GM21529 (cell line): Measurements from ENCODE around the gene HS6ST3.
A peak's percentile ranks its signal among the peaks of the same experiment; 100 is the strongest.

Experiments used
- ATAC-seq: cut with Tn5 transposase; IDR thresholded peaks from one replicate; pipeline ENCODE4 v1.9.1; 2021; ENCODE audit not compliant: unreplicated experiment

HS6ST3 gene

DNA sequence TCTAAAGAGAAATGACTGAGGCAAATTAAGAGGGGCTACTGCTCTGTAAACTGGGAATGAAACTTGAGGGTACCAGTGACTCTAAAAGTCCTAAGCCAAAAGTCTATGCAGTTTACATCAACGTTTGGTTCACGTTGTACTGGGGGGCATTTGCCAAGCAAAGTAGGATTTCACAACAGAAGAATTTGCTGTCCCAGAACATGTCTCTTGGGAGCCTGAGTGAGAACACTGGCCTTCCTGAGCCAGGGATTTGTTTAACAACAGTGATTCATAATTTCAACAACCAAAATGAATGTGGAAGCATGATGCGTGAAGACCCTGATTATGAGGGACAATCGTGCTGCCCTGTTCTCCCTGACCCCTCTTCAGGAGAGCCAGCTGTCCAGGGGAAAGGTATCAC, 726.4 kb downstream of the HS6ST3 start:
- no peak for ATAC-seq

GRCh38 chr13:96816874-96817273, 727.0 kb downstream of the HS6ST3 start:
- ATAC-seq, result no peak

DNA sequence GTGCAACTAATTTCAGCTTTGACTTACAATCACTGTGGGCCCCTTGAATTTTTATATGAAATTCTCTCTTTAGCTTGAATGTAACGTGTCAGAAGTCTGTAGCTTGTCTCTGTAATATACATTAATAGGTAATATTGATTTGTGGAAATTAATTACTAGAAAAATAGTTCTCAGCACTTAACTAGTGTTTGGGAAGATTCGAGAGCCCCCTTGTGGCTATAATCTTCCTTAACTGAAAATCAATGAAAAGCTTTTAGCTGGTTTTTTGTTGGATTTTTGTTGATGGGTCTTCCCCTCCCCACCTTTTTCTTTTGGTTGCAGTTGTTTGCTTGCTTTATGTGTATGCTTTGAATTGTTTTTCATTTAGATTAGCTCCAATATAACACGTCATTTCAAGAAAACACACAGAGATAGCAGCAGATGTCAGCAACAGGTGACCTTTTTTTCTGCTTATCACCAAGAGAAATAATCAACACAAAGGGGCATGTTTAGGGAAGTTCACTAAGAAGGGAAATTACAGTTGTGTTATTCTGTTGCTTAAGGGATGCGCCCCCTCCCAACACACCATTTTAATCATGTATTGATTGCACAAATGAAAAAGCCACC, 727.5 kb downstream of the HS6ST3 start:
- ATAC-seq, result no peak

GRCh38 chr13:96819375-96819774, 729.5 kb downstream of the HS6ST3 start:
- ATAC-seq, result no peak

DNA sequence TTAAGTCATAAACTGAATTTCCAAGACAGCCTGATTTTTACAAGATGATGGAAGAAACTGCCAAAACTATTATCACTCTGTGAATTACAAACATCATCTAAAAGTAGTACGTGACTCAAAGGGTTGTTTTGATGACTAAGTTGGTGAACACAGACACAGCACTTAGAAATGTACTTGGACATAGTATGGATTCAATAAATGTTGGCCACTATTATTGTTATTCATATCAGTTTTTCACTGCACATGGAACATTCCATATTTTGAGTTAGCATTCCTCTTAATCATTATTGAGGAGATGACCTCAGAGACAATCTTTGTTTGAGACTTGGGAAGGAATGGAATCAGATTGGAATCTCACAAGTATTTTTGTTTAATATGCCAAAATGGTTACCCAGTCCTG, 731.5 kb downstream of the HS6ST3 start:
- ATAC-seq, result no peak

DNA sequence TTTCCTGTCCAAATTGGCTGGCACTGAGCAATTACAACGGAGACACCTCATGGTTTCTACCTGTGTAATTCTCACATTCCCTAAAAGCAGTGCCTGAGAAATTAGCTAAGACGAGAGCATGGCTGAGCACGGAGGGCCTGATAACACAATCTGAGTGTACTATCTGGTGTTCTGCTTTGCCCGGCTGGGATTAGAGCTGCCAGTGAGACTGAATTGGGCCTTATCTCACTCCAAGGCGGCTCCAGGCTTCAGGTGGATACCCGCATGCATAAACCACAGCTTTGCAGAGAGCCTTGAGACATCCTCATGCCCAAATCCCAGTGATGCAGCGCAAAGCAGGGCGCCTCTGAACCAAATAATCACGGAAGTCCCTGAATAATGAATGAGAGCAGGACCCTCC, 732.1 kb downstream of the HS6ST3 start:
- ATAC-seq, result no peak

- ATAC-seq, result peak; percentile 53
Observed at GRCh38 chr13:96822895-96823294, 733.0 kb downstream of the HS6ST3 start.

DNA sequence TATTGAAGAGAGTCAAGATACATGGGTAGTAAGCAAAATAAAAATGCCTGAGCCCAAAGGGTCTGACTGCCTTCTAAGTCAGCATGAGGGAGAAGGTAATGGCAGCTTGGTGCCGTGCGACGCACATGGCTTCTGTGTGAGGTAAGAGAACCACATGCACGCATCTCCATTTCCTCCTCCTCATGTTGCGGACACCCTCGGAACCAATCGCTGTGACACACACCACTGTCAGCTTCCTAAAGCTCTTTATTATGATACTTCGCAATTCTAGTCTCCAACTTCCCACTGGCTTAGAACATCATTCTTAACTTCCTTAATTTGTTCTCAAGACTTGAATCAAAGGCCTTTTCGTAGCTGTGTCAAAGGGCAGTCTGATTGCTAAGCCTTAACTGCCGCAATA, 734.2 kb downstream of the HS6ST3 start:
- no peak for ATAC-seq

GRCh38 chr13:96825653-96826052, 735.7 kb downstream of the HS6ST3 start:
- ATAC-seq, result no peak

DNA sequence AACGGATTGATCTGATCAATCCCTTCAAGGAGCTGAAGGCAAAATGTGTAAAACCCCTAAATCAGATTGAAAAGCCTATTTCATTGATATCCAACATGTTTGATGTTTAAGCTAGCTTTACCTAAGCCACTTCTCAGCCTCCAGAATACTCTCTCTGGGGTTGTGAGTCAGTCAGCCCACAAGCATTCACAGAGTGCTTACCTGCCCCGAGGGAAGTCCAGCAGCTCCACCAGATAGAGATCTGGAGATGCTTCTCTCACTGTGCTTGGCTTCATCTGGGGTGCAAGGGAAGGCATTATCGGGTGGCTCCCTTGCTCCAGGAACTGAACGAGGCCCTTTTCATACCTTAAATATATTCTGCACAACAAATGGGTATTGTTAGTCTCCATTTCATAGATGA, 744.7 kb downstream of the HS6ST3 start:
- no peak for ATAC-seq

DNA sequence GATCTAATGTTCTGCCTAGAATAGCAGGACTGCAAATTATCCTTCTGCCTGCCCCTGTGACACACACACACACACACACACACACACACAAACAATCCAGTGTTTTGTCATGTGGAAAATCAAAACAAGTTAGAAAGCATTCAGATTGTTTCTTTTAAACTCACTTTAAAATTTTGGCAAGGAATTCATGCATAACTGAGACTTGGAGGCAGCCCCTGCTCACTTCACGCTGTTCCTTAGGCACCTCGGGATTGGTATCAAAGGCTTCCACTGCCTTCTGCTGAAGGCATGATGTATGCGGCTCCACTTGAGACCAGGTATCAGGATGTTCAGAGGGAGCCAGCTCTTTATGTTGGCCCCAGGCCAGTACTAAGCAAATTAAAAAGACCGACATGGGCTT, 745.6 kb downstream of the HS6ST3 start:
- no peak for ATAC-seq

DNA sequence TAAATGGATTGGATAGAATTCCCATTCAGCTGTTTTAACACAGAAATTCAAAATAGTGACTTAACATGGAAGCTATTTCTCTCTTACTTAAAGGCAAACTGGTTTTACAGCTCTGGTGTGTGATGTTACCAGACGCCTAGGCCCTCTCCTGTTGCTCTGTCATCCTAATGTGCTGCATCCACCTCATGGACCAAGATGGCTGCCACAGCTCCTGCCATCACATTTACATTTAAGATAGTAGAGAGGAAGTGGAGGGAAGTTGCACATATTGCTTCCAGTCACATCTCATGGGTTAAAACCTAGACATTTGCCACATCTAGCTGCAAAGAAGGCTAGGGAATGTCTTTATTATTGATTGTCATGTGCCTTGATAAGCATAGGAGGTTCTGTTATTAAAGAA, 746.8 kb downstream of the HS6ST3 start:
- ATAC-seq, result no peak

DNA sequence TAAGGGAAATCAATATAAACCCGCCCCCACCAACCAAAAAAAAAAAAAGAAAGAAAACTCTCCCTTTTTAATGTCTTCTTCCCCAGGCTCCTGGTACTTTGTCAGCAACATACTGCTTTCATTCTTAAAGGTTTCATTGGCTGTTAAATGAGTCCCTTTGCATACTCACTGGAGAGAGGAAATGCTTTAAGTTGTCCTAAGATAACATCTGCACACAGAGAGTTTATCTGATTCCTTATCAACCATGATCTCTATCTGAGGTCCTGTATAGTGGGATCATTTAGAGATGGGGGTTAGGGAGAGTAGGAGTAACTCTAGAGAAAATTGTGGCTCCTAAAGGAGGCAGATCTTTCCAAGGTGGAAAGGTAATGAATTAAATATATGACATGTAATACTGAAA, 747.9 kb downstream of the HS6ST3 start:
- ATAC-seq, result no peak

DNA sequence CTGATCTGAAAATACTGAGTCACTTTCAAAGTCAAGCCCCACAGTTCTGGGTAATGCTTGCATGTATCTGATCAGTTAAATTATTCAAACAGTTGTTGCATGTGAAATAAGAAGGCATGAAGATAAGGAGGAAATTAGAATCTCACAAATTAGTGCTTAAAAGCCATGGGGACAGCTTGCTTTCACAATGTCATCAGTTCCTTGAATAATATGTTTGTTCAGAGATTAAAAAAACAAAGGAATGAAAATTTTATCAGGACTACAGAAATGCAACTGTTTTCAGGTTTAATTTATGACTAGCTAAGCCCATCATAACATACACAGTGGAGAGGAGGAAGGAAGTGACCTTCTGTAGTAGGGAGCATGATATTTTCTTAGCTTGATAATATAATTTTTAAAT, 754.3 kb downstream of the HS6ST3 start:
- no peak for ATAC-seq

DNA sequence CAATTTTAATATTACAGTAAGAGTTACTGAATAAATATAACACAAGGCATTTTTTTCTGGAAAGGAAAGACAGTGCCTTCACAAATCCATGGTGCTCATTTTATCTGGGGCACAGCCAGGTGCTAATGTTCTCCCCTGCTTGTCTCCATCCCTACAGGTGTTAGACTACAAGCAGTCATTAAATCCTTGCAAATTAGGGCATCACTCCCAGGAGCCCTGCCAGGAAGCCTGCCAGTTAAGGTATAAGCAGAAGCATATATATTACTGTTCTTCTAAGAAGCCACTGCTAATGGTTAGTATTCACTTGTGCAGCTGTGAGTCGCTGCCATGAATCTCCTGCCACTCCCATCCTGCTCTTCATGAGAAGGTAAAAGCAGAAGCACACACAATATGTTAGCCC, 754.7 kb downstream of the HS6ST3 start:
- ATAC-seq, result no peak

GRCh38 chr13:96848286-96848685, 758.4 kb downstream of the HS6ST3 start:
- ATAC-seq, result no peak

GRCh38 chr13:96849091-96849490, 759.2 kb downstream of the HS6ST3 start:
- no peak for ATAC-seq

DNA sequence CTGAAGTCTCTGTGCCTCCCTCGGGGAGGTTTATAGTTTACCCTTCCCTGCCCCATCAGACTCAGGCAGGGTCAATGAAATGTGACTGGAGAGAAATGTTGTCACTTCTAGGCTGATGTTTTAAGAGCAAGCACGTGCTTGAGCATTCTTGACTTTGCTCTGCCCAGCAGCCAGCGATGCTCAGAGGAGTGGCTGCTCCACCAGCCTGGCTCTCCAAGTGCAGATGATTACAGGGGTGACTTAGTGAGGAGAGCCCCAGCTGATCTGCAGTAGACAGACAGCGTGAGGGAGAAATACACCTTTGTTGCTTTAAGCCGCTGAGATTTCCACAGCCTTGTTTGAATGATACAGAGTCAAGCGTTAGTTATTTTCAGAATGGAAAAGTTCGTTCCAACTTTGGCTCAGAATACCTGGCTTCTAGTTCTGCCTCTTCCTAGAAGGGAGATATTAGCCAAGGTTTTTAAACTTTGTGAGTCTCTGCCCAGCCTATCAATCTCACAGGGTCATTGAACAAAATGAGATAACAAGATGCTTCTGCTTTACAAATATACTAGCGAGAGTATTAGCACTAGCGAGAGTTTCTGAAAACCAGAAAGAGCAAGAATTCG, 760.7 kb downstream of the HS6ST3 start:
- no peak for ATAC-seq

DNA sequence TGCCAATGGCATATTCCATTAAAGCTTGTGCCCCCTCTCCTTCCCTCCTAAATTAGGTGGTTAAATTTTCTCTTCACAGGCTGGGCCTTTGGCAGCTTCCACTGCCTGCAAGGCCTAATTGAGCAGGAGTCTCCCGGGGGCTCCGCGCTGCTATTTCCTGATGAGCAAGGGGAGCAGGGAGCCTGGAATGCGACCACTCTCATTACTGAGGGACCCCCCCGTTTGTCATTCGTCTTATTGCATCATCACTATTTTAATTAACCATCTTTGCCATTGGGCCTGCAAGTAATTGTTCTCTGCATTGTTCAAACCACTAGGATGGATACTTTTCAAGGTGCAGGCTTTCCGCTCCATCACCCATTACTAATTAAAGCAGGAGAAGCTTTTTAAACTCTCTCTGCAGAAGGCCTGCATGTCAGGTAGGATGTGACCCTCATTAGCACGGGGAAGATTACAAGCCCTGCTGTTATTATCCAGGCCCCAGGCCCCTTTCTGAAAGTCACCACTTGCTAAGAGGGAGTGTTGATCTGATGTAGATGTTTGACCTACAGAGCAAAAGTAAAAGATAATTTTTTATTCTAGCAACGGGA, 762.0 kb downstream of the HS6ST3 start:
- ATAC-seq, result no peak

DNA sequence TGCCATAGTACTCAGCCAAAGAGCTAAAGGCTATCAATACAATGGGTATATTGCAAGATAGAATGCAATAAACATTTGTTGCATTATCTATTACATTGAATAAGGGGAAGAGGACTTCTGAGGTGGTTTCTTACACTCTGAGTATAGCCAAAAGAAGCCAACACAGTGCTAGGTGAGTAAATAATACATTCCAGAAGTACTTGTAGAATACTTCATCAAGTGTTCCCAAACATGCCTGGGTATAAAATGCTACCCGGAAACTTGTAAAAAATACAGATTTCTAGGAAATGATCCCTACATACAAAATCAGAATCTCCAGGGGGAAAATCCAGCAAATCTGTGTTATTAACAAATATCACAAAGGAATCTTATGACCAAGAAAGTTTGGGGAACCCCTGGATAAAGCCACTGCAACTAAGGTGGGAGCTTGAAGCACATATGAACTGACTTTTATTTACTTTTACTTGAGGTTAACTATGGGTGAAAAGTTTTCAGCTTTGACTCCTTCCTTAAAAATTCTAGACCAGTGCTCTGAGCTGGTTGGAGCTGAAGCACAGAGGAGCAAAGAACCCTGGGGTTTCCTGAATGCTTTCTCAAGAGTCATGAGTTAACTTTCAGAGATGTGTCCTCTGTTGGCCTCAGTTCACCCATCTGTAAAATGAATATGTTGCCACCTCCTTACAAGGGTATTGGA, 768.4 kb downstream of the HS6ST3 start:
- no peak for ATAC-seq

DNA sequence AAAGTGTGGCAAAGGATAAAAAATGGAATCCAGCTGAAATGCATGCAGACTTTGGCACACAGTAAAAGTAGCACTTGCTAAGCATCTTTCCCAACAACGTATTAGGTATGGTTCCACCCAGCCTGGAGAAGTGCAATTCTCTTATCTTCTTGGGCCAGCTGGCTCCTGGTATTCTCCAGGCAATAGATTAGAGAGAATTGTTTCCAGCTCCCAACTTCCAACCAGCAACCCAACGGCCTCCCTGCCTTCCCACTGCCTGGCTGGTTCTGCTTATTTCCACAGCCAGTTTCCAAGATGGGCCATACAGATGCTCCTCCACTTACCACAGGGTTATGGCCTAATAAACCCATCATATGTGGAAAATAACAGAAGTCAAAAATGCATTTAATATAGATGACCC, 771.0 kb downstream of the HS6ST3 start:
- no peak for ATAC-seq

DNA sequence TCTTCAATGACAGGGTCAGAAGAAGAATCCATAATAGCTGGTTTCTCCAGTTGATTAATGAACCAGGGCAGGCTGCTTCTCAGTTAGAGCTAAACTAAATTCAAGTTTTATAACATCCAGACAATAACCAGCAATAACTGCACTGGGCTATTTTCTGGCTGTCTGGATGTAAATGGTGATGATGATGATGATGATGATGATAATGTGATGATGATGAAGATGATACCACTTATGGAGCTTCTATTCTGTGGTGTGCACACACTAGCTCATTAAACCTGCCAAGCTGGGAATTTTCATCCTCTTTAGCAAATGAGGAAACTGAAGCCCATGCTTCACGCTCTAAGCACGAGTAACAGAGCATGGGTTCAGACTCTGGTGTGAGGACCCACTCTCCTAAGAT, 772.2 kb downstream of the HS6ST3 start:
- no peak for ATAC-seq
